Activated naive CD8-positive, alpha-beta T cell treated with anti-CD3 and anti-CD28 coated beads, Interleukin-2, amount 50 U/mL, for 24 hours (primary cell): ENCODE results near the gene TMCC1.
"Not testable (repeated sequence)": the region's sequence is repeated elsewhere in the genome, so short reads cannot be mapped to it uniquely, and the experiment has no call there.

ENCODE experiments used
- ATAC-seq: fragments of 150-1000 bp; cut with Tn5 transposase; one replicate; pipeline ENCODE4 v1.10.0; 2021
- DNase-seq: peaks from one replicate; pipeline ENCODE4 v3.0.0; 2021
- H3K27ac Mint-ChIP-seq: one replicate; pipeline ENCODE4 v1.8.0; 2021; ENCODE audit warnings: mild to moderate bottlenecking, mixed read lengths
- H3K27me3 Mint-ChIP-seq: one replicate; pipeline ENCODE4 v1.8.0; 2021; ENCODE audit warnings: mixed read lengths
- H3K36me3 Mint-ChIP-seq: one replicate; pipeline ENCODE4 v1.8.0; 2021; ENCODE audit warnings: low read depth, mixed read lengths
- H3K4me1 Mint-ChIP-seq: one replicate; pipeline ENCODE4 v1.8.0; 2021; ENCODE audit warnings: mixed read lengths
- H3K4me3 Mint-ChIP-seq: one replicate; pipeline ENCODE4 v1.8.0; 2021; ENCODE audit warnings: mild to moderate bottlenecking, moderate library complexity, mixed read lengths
- H3K9me3 Mint-ChIP-seq: one replicate; pipeline ENCODE4 v1.8.0; 2021; ENCODE audit warnings: mixed read lengths

The TMCC1 gene

DNA sequence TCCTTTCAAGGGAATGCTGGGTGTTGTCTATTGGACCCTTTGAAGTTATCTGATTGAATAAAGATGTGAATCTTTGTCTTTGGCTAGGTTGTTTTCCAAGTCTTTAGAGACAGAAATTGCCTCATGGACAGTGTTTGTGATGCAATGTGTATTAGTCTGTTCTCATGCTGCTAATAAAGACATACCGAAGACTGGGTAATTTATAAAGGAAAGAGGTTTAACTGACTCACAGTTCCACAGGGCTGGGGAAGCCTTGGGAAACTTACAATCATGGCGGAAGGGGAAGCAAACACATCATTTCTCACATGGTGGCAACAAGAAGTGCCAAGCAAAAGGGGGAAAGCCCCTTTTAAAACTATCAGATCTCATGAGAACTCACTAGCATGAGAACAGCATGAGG, 198.3 kb downstream of the TMCC1 start:
- no peak overlapping the region for H3K4me3 Mint-ChIP-seq
- peaks cover 8% of the 10 kb centered on the region for H3K36me3 Mint-ChIP-seq
- H3K27ac Mint-ChIP-seq, result no peak overlapping the region
- H3K4me1 Mint-ChIP-seq, result peaks cover 5% of the 10 kb centered on the region
- ATAC-seq (no peak), DNase-seq (no peak)
- H3K9me3 Mint-ChIP-seq, result peaks cover 12% of the 10 kb centered on the region
- no peaks in the 10 kb centered on the region for H3K27me3 Mint-ChIP-seq

DNA sequence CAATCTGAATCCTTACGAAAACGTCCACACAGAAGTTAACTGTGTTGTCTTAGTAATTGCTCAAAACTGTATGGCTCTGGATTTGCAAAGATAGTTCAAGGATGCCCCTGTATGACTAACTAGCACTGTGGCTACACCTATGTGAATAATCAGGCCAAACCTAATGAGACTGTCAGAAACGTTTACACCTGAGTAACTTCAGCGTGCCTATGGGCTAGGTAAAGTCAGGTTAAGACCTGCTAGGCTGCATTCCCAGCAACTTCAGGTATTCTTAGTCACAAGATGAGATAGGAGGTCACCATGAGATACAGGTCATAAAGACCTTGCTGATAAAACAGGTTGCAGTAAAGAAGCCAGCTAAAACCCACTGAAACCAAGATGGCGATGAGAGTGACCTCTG, 199.3 kb downstream of the TMCC1 start:
- H3K9me3 Mint-ChIP-seq, result peaks cover 12% of the 10 kb centered on the region
- no peaks in the 10 kb centered on the region for H3K27me3 Mint-ChIP-seq
- peaks cover 5% of the 10 kb centered on the region for H3K4me1 Mint-ChIP-seq
- H3K4me3 Mint-ChIP-seq, result no peak overlapping the region
- H3K36me3 Mint-ChIP-seq, result peaks cover 8% of the 10 kb centered on the region
- DNase-seq (no peak), ATAC-seq (no peak)
- H3K27ac Mint-ChIP-seq, result no peak overlapping the region

DNA sequence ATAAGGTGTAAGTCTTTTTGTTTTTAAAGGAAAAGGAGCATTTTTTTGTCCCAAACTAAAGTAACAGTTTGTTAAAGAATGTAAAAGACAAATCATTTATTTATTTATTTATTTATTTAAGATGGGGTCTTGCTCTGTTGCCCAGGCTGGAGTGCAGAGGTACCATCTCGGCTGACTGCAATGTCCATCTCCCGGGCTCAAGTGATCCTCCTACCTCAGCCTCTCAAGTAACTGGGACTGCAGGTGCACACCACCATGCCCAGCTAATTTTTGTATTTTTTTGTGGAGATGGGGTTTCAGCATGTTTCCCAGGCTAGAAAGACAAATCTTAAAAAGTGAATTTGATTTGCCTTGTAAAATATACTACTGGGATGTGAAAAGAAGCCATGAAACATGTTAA, 200.8 kb downstream of the TMCC1 start:
- Mint-ChIP-seq H3K27ac (no peak overlapping the region), H3K4me1 (peaks cover 5% of the 10 kb centered on the region), H3K27me3 (no peaks in the 10 kb centered on the region), H3K36me3 (peaks cover 8% of the 10 kb centered on the region), H3K4me3 (no peak overlapping the region), H3K9me3 (peaks cover 8% of the 10 kb centered on the region)
- no peak for ATAC-seq
- no peak for DNase-seq

DNA sequence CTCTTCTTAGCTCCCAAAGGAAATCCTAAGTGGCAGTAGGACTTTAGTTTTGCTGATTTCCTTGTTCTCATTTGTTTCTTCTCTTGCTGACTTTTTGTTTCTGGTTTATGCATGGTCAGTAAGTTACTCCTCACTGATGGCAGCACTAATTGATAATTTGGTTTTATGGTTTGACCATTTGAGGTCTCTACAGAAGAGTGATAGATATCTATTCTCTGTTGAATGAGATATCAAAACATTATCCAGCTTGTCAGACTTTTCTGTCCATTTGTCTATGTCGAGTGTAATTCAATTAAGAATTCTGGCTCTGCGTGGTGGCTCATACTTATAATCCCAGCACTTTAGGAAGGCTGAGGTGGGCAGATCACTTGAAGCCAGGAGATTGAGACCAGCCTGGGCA, 202.5 kb downstream of the TMCC1 start:
- H3K36me3 Mint-ChIP-seq, result peaks cover 2% of the 10 kb centered on the region
- DNase-seq, result no peak
- H3K4me1 Mint-ChIP-seq, result peaks cover 5% of the 10 kb centered on the region
- H3K27ac Mint-ChIP-seq, result no peak overlapping the region
- no peaks in the 10 kb centered on the region for H3K27me3 Mint-ChIP-seq
- ATAC-seq, result no peak
- H3K9me3 Mint-ChIP-seq, result peaks cover 4% of the 10 kb centered on the region
- H3K4me3 Mint-ChIP-seq, result no peak overlapping the region

DNA sequence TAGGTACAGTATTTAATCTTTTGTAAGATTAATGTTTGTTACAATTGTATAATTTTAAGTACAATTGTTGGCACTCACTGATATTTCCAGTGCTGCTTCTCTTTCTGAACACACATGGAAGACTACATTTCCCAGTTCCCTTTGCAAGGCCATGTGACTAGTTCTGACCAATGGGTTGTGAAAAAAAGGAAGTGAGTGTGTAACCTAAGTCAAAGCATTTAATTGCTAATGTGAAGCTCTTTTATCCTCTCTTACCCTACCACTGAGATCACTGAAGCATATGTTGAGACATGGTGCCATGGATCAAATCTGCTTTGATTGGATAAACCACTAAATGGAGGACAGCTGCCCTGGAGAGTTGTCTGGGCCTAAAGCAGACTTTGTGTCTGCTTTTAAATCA, 203.1 kb downstream of the TMCC1 start:
- no peaks in the 10 kb centered on the region for H3K9me3 Mint-ChIP-seq
- ATAC-seq, result peak; percentile 81
- peaks cover 5% of the 10 kb centered on the region for H3K4me1 Mint-ChIP-seq
- no peaks in the 10 kb centered on the region for H3K27me3 Mint-ChIP-seq
- H3K27ac Mint-ChIP-seq, result no peak overlapping the region
- peaks cover 2% of the 10 kb centered on the region for H3K36me3 Mint-ChIP-seq
- H3K4me3 Mint-ChIP-seq, result no peak overlapping the region
- DNase-seq, result peak; percentile 5

DNA sequence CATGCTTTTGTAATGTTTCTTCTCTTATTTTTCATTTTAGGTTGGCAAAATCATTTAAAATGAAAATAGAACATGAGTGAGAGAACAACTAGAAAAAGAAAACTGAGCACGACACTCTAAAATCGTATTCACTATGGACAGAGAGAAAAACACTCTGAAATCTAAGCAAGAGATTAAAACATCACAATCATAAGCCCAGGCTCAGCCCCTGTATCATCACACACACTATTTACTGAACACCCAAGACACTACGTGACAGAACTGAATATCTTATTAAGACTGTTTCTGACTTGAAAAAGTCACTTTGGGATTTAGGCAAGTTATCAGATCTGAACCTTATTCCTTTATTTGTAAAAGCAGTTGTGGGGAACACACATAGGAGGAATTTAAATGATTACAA, 204.5 kb downstream of the TMCC1 start:
- ATAC-seq (no peak), DNase-seq (no peak)
- no peaks in the 10 kb centered on the region for H3K36me3 Mint-ChIP-seq
- H3K4me3 Mint-ChIP-seq, result no peak overlapping the region
- H3K4me1 Mint-ChIP-seq, result peaks cover 5% of the 10 kb centered on the region
- no peak overlapping the region for H3K27ac Mint-ChIP-seq
- H3K27me3 Mint-ChIP-seq, result no peaks in the 10 kb centered on the region
- no peaks in the 10 kb centered on the region for H3K9me3 Mint-ChIP-seq

DNA sequence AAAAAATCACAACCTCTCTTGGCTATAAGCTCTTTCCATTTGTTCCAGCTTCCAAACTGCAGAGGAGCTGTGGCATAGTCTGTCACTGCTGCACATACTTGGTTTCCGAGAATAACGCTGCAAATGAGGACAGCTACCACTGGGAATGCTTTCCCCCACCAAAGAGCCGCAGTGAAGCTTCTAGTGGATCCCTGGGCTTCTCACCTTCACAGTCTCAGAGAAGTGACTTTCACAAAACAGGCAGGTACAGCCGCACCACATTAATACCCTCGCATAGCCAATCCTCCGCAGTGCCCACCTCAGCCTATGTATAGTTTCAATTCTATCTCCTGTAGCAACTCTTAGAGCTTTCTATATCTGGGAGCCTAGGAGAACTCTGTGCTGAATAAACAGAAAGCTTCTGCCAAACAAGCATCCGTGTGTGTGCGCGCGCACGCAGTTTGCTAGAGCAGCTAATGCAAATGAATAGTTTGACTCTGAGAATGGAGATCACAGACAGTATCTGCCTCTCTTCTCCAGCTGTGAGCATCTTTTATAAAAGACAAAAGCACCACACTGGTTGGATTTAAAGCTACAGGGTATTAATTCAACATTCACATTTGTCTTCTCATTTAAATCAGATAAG, 205.1 kb downstream of the TMCC1 start:
- Mint-ChIP-seq H3K27me3 (no peaks in the 10 kb centered on the region), H3K27ac (no peak overlapping the region), H3K4me3 (no peak overlapping the region), H3K4me1 (peaks cover 5% of the 10 kb centered on the region), H3K9me3 (no peaks in the 10 kb centered on the region), H3K36me3 (no peaks in the 10 kb centered on the region)
- ATAC-seq (no peak), DNase-seq (no peak)

DNA sequence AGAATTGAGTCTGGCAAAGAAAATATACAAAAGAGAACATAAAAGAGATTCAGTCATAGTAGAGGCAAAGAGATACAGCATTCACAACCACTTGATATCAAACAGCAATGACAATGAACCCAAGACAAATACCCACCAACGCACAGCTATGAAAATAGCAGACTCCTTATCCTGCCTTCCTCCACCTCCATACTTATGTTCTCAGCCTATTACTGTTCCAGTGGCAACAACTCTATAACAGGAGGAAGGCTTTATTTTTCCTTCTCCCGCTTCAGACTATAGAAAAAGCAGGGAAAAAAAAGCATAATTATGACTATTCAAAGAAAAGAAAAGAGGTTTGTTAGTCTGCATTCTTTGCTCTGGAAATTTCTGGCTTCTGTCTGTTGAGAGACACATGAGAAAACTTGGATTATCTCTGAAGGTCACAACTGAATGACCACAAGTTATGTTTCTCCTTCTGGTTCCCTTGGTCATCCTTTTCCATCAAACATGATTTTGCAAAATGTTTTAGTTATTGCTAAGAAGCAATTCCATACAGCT, 205.9 kb downstream of the TMCC1 start:
- DNase-seq (no peak), ATAC-seq (no peak)
- H3K36me3 Mint-ChIP-seq, result no peaks in the 10 kb centered on the region
- H3K4me1 Mint-ChIP-seq, result peaks cover 5% of the 10 kb centered on the region
- H3K27ac Mint-ChIP-seq, result no peak overlapping the region
- no peak overlapping the region for H3K4me3 Mint-ChIP-seq
- H3K9me3 Mint-ChIP-seq, result no peaks in the 10 kb centered on the region
- H3K27me3 Mint-ChIP-seq, result no peaks in the 10 kb centered on the region

DNA sequence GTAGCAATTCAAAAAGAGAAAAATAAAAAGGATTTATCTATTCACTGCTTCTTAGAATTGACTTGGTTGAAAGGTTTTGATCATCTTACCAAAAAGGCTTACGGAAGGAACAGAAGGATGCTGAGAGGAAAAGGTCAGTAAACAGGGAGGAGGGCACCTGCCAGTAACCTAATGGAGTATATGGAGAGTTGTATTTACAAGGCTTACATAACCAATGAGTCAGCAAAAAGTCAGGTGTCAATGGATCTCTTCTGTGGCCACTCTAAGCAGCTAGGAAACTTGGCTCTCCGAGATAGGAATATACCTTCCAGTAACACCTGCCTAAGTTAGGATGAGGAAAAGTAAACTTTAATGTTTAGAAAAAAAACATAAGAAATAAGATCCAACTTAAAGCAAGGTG, 206.6 kb downstream of the TMCC1 start:
- H3K27ac Mint-ChIP-seq, result no peak overlapping the region
- no peaks in the 10 kb centered on the region for H3K9me3 Mint-ChIP-seq
- DNase-seq, result no peak
- no peak overlapping the region for H3K4me3 Mint-ChIP-seq
- H3K4me1 Mint-ChIP-seq, result peaks cover 5% of the 10 kb centered on the region
- H3K27me3 Mint-ChIP-seq, result no peaks in the 10 kb centered on the region
- no peak for ATAC-seq
- H3K36me3 Mint-ChIP-seq, result no peaks in the 10 kb centered on the region

DNA sequence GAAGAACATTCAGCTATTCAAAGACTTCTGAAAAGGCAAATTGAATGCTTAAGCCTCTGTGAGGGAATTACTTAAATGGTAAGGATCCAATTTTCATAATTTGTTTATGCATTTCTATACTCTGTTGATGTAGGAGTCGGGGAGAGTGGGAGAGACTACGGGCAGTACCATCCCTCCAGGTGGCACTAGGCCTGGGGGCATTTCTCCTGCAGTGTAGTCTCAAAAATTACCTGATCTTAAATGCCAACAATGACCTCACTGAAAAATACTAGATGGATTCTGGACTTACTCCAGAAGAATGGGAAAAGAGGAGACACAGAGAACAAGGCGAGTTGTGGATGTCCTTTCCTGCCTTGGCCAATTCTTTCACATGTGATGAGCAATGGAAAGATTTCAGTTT, 209.2 kb downstream of the TMCC1 start:
- Mint-ChIP-seq H3K27ac (no peak overlapping the region), H3K4me1 (no peaks in the 10 kb centered on the region)
- DNase-seq, result no peak

DNA sequence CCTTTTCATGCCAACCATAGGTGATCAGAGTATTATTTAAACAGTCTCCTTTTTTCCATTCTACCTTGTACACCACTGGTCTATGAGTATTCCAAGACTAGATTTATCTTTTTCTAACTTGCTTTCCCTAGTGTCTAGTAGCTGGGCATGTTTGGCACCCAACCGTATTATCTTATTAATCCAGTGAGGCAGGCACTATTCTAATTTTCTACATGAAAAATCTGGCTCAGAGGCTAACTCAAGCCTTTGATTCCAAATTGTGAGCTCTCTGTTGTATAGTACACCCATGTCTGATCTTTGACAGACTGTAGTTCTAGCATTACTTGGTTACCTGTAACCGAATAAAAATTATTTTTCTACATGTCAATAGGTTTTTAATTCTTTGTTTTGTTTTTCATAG, 210.3 kb downstream of the TMCC1 start:
- H3K27ac Mint-ChIP-seq, result no peak overlapping the region
- H3K9me3 Mint-ChIP-seq, result no peaks in the 10 kb centered on the region
- H3K27me3 Mint-ChIP-seq, result no peaks in the 10 kb centered on the region
- no peak overlapping the region for H3K4me3 Mint-ChIP-seq
- ATAC-seq (no peak), DNase-seq (no peak)
- no peaks in the 10 kb centered on the region for H3K4me1 Mint-ChIP-seq
- no peaks in the 10 kb centered on the region for H3K36me3 Mint-ChIP-seq

More for the DNA sequence above, 209.2 kb downstream of the TMCC1 start:
- H3K9me3 Mint-ChIP-seq, result no peaks in the 10 kb centered on the region
- ATAC-seq, result no peak
- no peaks in the 10 kb centered on the region for H3K27me3 Mint-ChIP-seq
- H3K36me3 Mint-ChIP-seq, result no peaks in the 10 kb centered on the region
- no peak overlapping the region for H3K4me3 Mint-ChIP-seq

DNA sequence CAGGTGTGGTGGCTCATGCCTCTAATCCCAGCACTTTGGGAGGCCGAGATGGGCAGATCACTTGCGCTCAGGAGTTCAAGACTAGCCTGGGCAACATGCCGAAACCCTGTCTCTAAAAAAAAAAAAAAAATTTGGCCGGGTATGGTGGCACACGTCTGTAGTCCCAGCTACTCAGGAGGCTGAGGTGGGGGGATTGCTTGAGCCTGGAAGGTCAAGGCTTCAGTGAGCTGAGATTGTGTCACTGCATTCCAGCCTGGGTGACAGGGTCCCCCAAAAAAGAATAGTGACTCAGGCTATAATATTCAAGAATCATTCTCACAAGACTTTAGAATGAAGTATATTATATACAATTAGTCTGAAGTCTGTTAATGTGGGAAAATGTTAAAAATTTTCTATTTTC, 216.5 kb downstream of the TMCC1 start:
- Mint-ChIP-seq H3K27ac (no peak overlapping the region), H3K36me3 (no peaks in the 10 kb centered on the region), H3K4me3 (no peak overlapping the region), H3K4me1 (peaks cover 5% of the 10 kb centered on the region), H3K27me3 (no peaks in the 10 kb centered on the region), H3K9me3 (no peaks in the 10 kb centered on the region)
- DNase-seq (no peak), ATAC-seq (no peak)

DNA sequence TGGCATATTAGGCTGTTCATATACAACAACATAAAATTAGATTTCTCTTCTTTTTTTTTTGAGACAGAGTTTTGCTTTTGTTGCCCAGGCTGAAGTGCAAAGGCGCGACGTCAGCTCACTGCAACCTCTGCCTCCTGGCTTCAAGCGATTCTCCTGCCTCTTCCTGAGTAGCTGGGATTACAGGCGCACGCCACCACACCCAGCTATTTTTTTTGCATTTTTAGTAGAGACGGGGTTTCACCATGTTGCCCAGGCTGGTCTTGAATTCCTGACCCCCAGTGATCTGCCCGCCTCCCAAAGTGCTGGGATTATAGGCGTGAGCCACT, 218.8 kb downstream of the TMCC1 start:
- H3K4me3 Mint-ChIP-seq, H3K27ac Mint-ChIP-seq, ATAC-seq, H3K9me3 Mint-ChIP-seq, H3K4me1 Mint-ChIP-seq, H3K27me3 Mint-ChIP-seq, DNase-seq: not testable (repeated sequence)
- H3K36me3 Mint-ChIP-seq, result peaks cover 11% of the 10 kb centered on the region

DNA sequence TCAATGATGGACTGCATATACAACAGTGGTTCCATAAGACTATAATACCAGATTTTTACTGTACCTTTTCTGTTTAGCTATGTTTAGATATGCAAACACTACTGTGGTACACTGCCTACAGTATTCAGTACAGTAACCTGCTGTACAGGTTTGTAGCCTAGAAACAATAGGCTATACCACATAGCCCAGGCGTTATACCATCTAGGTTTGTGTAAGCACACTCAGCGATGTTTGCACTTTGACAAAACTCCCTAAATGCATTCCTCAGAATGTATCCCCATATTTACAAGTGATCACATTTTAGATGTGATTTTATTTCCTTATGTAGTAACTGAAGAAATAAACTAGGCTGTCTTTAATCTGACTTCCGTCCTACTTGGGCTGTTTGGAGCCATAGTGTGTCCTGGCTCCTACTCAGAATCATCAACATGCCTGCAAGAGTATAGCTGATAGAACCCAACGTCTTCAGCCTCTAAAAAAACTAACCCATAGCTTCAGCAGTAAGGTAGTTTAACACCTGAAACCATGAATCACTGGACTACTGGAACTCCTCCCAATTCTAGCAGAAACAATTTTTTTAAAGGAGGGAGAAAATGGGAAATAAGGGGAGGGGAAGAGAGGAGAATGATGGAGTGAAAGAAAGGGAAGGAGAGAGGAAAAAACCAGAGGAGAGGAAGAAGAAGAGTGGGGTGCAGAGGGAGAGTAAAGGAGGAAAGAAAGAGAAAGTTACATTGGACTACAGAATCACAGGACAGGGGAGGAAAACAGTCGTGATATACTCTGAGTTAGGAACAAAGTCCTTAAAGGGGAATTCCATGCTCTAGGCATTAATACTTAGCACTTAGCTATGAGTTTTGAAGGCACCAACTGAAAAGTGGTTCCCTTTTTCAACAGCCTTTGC, 219.4 kb downstream of the TMCC1 start:
- no peak for ATAC-seq
- DNase-seq, result no peak

DNA sequence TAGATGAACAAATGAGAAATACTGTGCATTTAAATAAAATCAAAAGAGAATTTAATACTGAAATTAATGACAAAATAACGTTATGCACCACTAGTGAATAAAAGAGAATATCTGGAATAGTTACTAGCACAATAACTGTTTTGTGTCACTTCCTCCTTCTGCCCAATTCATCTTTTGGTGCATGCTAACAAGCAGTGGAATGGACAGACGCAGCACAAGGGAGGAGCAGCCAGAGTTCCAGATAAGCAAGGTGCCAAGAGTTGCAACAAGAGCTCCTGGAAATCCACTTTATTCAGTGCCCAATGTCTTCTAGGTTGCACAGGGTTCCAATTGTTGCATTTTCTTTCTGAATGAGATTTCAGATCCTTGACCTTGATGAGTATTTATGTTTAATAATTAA, 220.5 kb downstream of the TMCC1 start:
- H3K27me3 Mint-ChIP-seq, result no peaks in the 10 kb centered on the region
- ATAC-seq, result no peak
- H3K36me3 Mint-ChIP-seq, result peaks cover 11% of the 10 kb centered on the region
- no peak overlapping the region for H3K4me3 Mint-ChIP-seq
- H3K27ac Mint-ChIP-seq, result no peak overlapping the region
- no peaks in the 10 kb centered on the region for H3K9me3 Mint-ChIP-seq
- H3K4me1 Mint-ChIP-seq, result peaks cover 5% of the 10 kb centered on the region
- no peak for DNase-seq

More for the DNA sequence above, 219.4 kb downstream of the TMCC1 start:
- Mint-ChIP-seq H3K27ac (no peak overlapping the region), H3K27me3 (no peaks in the 10 kb centered on the region), H3K36me3 (peaks cover 11% of the 10 kb centered on the region), H3K4me3 (no peak overlapping the region), H3K9me3 (no peaks in the 10 kb centered on the region), H3K4me1 (peaks cover 5% of the 10 kb centered on the region)
